ENCODE data around the gene XPNPEP1. TPM values are rescaled to one million over a fixed set of nuclear protein-coding genes. Genes with fewer than 3 reads are reported as not detected.

XPNPEP1 gene
- total RNA-seq, 4 donors from 2014 or later = 64.9 to 97.7 (median 81.9) TPM

GRCh38 chr10:109838592-109839244 lies 84.6 kb downstream of the XPNPEP1 start:
- no peak for TF ChIP-seq CTCF (IDR thresholded peaks at IDR 0.05; ENCODE audit: low read depth)

- TF ChIP-seq CTCF (IDR thresholded peaks at IDR 0.05; ENCODE audit: low read depth) = no peak
Observed at GRCh38 chr10:109837384-109837783, 85.9 kb downstream of the XPNPEP1 start.

GRCh38 chr10:109835257-109835656 lies 88.1 kb downstream of the XPNPEP1 start:
- TF ChIP-seq CTCF (IDR thresholded peaks at IDR 0.05; ENCODE audit: low read depth) = no peak

- no peak for TF ChIP-seq CTCF (IDR thresholded peaks at IDR 0.05; ENCODE audit: low read depth)
Observed at GRCh38 chr10:109831846-109832245, 91.5 kb downstream of the XPNPEP1 start.

GRCh38 chr10:109824206-109824605 lies 99.1 kb downstream of the XPNPEP1 start:
- no peak for TF ChIP-seq CTCF (IDR thresholded peaks at IDR 0.05; ENCODE audit: low read depth)

GRCh38 chr10:109823196-109823595 lies 100.1 kb downstream of the XPNPEP1 start:
- TF ChIP-seq CTCF (IDR thresholded peaks at IDR 0.05; ENCODE audit: low read depth) = no peak

- TF ChIP-seq CTCF (IDR thresholded peaks at IDR 0.05; ENCODE audit: low read depth) = no peak
Observed at GRCh38 chr10:109821672-109822071, 101.6 kb downstream of the XPNPEP1 start.
